BE2C (cell line): ENCODE data around the gene POU3F2.

Experiments
- DNase-seq: peaks from one replicate; pipeline ENCODE4 v3.0.0-alpha.2; 2020
- H3K27me3 ChIP-seq: fragments of 250-450 bp; sonication (Bioruptor Pico); 2 replicates; pipeline ENCODE4 v1.5.1; 2020; ENCODE audit warnings: mild to moderate bottlenecking
- H3K36me3 ChIP-seq: fragments of 250-450 bp; sonication (Bioruptor Pico); 2 replicates; pipeline ENCODE4 v1.5.1; 2020; ENCODE audit warnings: mild to moderate bottlenecking
- H3K4me1 ChIP-seq: fragments of 250-450 bp; sonication (Bioruptor Pico); 2 replicates; pipeline ENCODE4 v1.5.1; 2020
- H3K4me3 ChIP-seq: 2 replicates; pipeline ENCODE4 v1.5.1; 2011; ENCODE audit warnings: low read depth, low read length
- H3K9me3 ChIP-seq: fragments of 250-450 bp; sonication (Bioruptor Pico); 2 replicates; pipeline ENCODE4 v1.5.1; 2020
- CTCF ChIP-seq: IDR thresholded peaks from 2 replicates; pipeline ENCODE4 v1.5.1; 2012; ENCODE audit warnings: mild to moderate bottlenecking, low read depth, low read length

POU3F2 gene

GRCh38 chr6:98823428-98824161 is 10.8 kb upstream of the POU3F2 start:
- peaks cover 77% of the 10 kb centered on the region for H3K27me3 ChIP-seq
- no peaks in the 10 kb centered on the region for H3K4me1 ChIP-seq
- no peak overlapping the region for H3K4me3 ChIP-seq
- no peak for TF ChIP-seq CTCF
- no peak for DNase-seq
- no peaks in the 10 kb centered on the region for H3K36me3 ChIP-seq
- H3K9me3 ChIP-seq = no peaks in the 10 kb centered on the region; the same call in 1 of the 2 replicates

- Histone ChIP-seq H3K4me3 (no peak overlapping the region), H3K4me1 (no peaks in the 10 kb centered on the region), H3K9me3 (no peaks in the 10 kb centered on the region; the same call in 1 of the 2 replicates), H3K27me3 (peaks cover 80% of the 10 kb centered on the region), H3K36me3 (no peaks in the 10 kb centered on the region)
- no peak for TF ChIP-seq CTCF
- no peak for DNase-seq
Observed at GRCh38 chr6:98824162-98824901, 10.0 kb upstream of the POU3F2 start.

GRCh38 chr6:98824902-98825599 is 9.3 kb upstream of the POU3F2 start:
- no peak for TF ChIP-seq CTCF
- Histone ChIP-seq H3K4me3 (no peak overlapping the region), H3K27me3 (peaks cover 85% of the 10 kb centered on the region), H3K9me3 (no peaks in the 10 kb centered on the region; the same call in 1 of the 2 replicates), H3K4me1 (no peaks in the 10 kb centered on the region), H3K36me3 (no peaks in the 10 kb centered on the region)
- no peak for DNase-seq

- no peak for TF ChIP-seq CTCF
- no peaks in the 10 kb centered on the region for H3K4me1 ChIP-seq
- DNase-seq = no peak
- peaks cover 89% of the 10 kb centered on the region for H3K27me3 ChIP-seq
- no peaks in the 10 kb centered on the region for H3K36me3 ChIP-seq
- H3K9me3 ChIP-seq = no peaks in the 10 kb centered on the region; the same call in 1 of the 2 replicates
- H3K4me3 ChIP-seq = no peak overlapping the region
Observed at GRCh38 chr6:98825600-98826230, 8.7 kb upstream of the POU3F2 start.

GRCh38 chr6:98827295-98828159 is 6.8 kb upstream of the POU3F2 start:
- Histone ChIP-seq H3K9me3 (no peaks in the 10 kb centered on the region), H3K4me3 (no peak overlapping the region), H3K4me1 (no peaks in the 10 kb centered on the region), H3K36me3 (no peaks in the 10 kb centered on the region), H3K27me3 (peaks cover 92% of the 10 kb centered on the region)
- no peak for DNase-seq
- TF ChIP-seq CTCF = no peak
